ENCODE measurements around the gene SYT1. TPM values are rescaled to one million over a fixed set of nuclear protein-coding genes. Genes with fewer than 3 reads are reported as not detected.

SYT1 gene
- total RNA-seq, 1 donor, result not detected

DNA sequence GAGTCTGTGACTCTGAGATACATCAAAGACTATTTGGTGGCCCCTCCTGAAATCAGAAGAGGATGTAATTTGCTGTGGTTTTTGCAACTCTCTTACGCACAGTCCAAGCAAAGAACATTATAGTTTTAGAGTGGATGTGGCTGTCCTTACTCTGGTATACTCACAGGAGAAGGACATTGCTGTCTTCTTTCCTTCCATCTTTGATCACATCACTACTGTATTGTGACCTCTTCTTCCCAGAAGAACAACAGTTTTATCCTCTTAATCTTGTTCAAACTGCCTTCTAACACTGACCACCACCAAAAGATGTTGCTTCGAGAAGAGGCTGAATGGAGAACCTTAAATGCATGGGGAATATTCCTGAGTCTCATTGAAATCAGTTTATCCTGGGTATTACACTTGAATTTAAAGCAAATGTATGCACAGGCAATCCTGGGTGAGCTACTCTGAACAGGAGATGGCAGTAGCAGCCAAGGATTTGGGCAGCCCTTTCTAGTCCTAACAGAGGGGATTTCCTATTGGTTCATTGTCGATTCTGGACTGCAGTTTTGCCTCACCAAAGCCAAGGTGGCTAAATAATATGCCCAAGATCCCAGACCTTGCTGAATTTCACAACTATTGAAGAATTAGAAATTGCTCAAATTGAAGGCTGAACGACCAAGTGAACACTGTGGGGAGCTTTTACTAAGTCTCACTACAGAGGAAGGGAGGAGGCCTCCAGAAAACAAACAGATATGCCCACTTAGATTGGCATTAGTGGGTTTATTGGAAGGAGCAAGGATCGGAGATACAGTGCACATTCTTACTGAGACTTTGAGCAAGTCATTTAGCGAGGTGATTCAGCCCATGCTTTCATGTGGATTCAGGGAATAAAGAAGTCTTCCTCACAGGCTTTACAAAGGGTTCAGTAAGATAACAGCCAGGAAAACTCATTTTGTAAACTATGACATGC, 543.4 kb downstream of the SYT1 start:
- TF ChIP-seq, protein P1, sequence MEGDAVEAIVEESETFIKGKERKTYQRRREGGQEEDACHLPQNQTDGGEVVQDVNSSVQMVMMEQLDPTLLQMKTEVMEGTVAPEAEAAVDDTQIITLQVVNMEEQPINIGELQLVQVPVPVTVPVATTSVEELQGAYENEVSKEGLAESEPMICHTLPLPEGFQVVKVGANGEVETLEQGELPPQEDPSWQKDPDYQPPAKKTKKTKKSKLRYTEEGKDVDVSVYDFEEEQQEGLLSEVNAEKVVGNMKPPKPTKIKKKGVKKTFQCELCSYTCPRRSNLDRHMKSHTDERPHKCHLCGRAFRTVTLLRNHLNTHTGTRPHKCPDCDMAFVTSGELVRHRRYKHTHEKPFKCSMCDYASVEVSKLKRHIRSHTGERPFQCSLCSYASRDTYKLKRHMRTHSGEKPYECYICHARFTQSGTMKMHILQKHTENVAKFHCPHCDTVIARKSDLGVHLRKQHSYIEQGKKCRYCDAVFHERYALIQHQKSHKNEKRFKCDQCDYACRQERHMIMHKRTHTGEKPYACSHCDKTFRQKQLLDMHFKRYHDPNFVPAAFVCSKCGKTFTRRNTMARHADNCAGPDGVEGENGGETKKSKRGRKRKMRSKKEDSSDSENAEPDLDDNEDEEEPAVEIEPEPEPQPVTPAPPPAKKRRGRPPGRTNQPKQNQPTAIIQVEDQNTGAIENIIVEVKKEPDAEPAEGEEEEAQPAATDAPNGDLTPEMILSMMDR (IDR thresholded peaks at IDR 0.05; ENCODE audit: extremely low read depth, low read depth, low read length), result peak; percentile 97
- Histone ChIP-seq H3K9me3 (ENCODE audit: low read depth, low read length) (no peaks in the 10 kb centered on the region), H3K27ac (ENCODE audit: low read depth, low read length) (peak overlapping the region; percentile 79), H3K36me3 (ENCODE audit: insufficient read depth, low read length) (no peaks in the 10 kb centered on the region), H3K4me1 (ENCODE audit: insufficient read depth, low read length) (peaks cover 48% of the 10 kb centered on the region), H4K20me1 (ENCODE audit: insufficient read depth, low read length) (no peaks in the 10 kb centered on the region), H3K27me3 (ENCODE audit: insufficient read depth, low read length) (no peaks in the 10 kb centered on the region), H3K4me2 (ENCODE audit: insufficient read depth, low read length) (peak overlapping the region; percentile 75), H3K4me3 (ENCODE audit: insufficient read depth, low read length) (peak overlapping the region; percentile 38), H3K79me2 (ENCODE audit: insufficient read depth, low read length) (no peaks in the 10 kb centered on the region), H2AFZ (ENCODE audit: low read length) (peak overlapping the region; percentile 55)
- no peak for DNase-seq (ENCODE audit: insufficient read length, low spot score, missing footprints)

DNA sequence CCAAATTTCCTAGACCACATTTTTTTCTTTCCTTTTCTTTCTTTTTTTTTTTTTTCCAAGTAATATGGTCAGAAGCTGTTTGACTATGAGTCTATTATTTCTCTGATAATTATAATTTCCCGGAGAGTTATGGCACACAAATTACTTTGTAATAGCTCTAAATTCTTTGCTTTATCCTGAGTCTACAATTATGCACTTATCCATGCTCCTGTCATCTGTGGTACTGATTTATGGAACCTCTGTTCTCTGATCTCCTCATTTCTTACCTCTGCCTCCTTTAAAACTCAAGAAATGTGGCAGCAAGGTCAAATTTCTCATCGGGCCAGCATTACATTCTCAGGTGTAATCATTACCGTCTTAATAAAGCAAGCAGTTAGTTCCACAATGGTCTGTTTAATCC, 544.1 kb downstream of the SYT1 start:
- no peaks in the 10 kb centered on the region for H3K9me3 ChIP-seq (ENCODE audit: low read depth, low read length)
- peaks cover 45% of the 10 kb centered on the region for H3K4me1 ChIP-seq (ENCODE audit: insufficient read depth, low read length)
- H3K4me2 ChIP-seq (ENCODE audit: insufficient read depth, low read length), result peak overlapping the region; percentile 75
- DNase-seq (ENCODE audit: insufficient read length, low spot score, missing footprints), result no peak
- H3K79me2 ChIP-seq (ENCODE audit: insufficient read depth, low read length), result no peaks in the 10 kb centered on the region
- TF ChIP-seq, protein P1 (IDR thresholded peaks at IDR 0.05; ENCODE audit: extremely low read depth, low read depth, low read length), result no peak
- H3K4me3 ChIP-seq (ENCODE audit: insufficient read depth, low read length), result no peak overlapping the region
- no peaks in the 10 kb centered on the region for H4K20me1 ChIP-seq (ENCODE audit: insufficient read depth, low read length)
- H3K36me3 ChIP-seq (ENCODE audit: insufficient read depth, low read length), result no peaks in the 10 kb centered on the region
- no peak overlapping the region for H2AFZ ChIP-seq (ENCODE audit: low read length)
- H3K27ac ChIP-seq (ENCODE audit: low read depth, low read length), result peak overlapping the region; percentile 79
- H3K27me3 ChIP-seq (ENCODE audit: insufficient read depth, low read length), result no peaks in the 10 kb centered on the region

DNA sequence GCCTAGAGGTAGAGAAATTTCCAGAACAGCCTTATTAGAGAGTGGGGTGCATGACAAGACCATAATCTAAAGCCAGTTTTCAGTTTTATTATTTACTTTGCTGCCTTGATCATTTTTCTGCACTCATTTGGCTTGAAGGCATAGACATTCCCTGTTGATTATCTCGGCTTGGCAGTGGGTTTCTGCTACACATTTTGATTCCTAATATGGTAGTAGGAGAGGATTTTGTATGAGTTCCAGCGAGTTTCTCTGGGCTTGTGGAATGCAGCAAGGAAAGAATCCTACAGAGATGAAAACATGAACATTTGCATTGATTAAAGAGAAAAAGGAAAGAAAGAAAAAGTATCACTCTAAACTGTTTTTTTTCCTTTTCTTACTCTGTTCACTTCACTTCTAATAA, 545.0 kb downstream of the SYT1 start:
- Histone ChIP-seq H3K27me3 (ENCODE audit: insufficient read depth, low read length) (no peaks in the 10 kb centered on the region), H3K79me2 (ENCODE audit: insufficient read depth, low read length) (no peaks in the 10 kb centered on the region), H3K4me2 (ENCODE audit: insufficient read depth, low read length) (peak overlapping the region; percentile 33), H2AFZ (ENCODE audit: low read length) (peak overlapping the region; percentile 11), H4K20me1 (ENCODE audit: insufficient read depth, low read length) (no peaks in the 10 kb centered on the region), H3K27ac (ENCODE audit: low read depth, low read length) (peak overlapping the region; percentile 79), H3K4me1 (ENCODE audit: insufficient read depth, low read length) (peaks cover 45% of the 10 kb centered on the region), H3K4me3 (ENCODE audit: insufficient read depth, low read length) (no peak overlapping the region), H3K9me3 (ENCODE audit: low read depth, low read length) (no peaks in the 10 kb centered on the region), H3K36me3 (ENCODE audit: insufficient read depth, low read length) (no peaks in the 10 kb centered on the region)
- DNase-seq (ENCODE audit: insufficient read length, low spot score, missing footprints), result no peak
- TF ChIP-seq, protein P1 (IDR thresholded peaks at IDR 0.05; ENCODE audit: extremely low read depth, low read depth, low read length), result no peak

DNA sequence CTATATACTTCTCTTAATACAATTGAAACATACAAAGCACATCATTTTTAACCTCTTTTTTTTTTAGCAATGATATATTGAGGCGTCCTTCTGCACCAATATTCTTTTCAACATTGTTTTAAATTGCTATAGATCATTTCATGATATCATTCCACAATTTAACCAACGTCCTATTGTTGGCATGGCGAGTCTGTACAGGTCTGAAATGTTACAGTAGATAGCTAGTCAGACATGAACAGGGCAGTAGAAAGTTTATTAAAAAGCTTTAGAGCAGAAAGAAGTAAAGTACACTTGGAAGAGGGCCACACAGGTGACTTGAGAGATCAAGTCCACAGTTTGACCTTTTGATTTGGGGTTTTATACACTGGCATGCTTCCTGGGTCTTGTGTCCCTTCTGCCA, 547.2 kb downstream of the SYT1 start:
- no peaks in the 10 kb centered on the region for H3K27me3 ChIP-seq (ENCODE audit: insufficient read depth, low read length)
- H3K36me3 ChIP-seq (ENCODE audit: insufficient read depth, low read length), result no peaks in the 10 kb centered on the region
- H3K4me1 ChIP-seq (ENCODE audit: insufficient read depth, low read length), result peaks cover 52% of the 10 kb centered on the region
- DNase-seq (ENCODE audit: insufficient read length, low spot score, missing footprints), result no peak
- H3K27ac ChIP-seq (ENCODE audit: low read depth, low read length), result no peak overlapping the region
- H2AFZ ChIP-seq (ENCODE audit: low read length), result no peak overlapping the region
- no peaks in the 10 kb centered on the region for H3K9me3 ChIP-seq (ENCODE audit: low read depth, low read length)
- H3K4me2 ChIP-seq (ENCODE audit: insufficient read depth, low read length), result no peak overlapping the region
- H4K20me1 ChIP-seq (ENCODE audit: insufficient read depth, low read length), result no peaks in the 10 kb centered on the region
- no peak overlapping the region for H3K4me3 ChIP-seq (ENCODE audit: insufficient read depth, low read length)
- TF ChIP-seq, protein P1 (IDR thresholded peaks at IDR 0.05; ENCODE audit: extremely low read depth, low read depth, low read length), result no peak
- no peaks in the 10 kb centered on the region for H3K79me2 ChIP-seq (ENCODE audit: insufficient read depth, low read length)

All from osteoblast (primary cell).